ENCODE data around the gene TLE4. TPM values are rescaled to one million over a fixed set of nuclear protein-coding genes. Genes with fewer than 3 reads are reported as not detected.

TLE4 gene
- total RNA-seq, 4 donors from 2014 or later: 26.1 to 85.0 (median 43.0) TPM

- no peak overlapping the region for H3K4me3 ChIP-seq
- H3K27me3 ChIP-seq: no peaks in the 10 kb centered on the region
- TF ChIP-seq POLR2A (IDR thresholded peaks at IDR 0.05) (no peak), CTCF (IDR thresholded peaks at IDR 0.05) (no peak)
- no peaks in the 10 kb centered on the region for H3K36me3 ChIP-seq
- no peaks in the 10 kb centered on the region for H3K4me1 ChIP-seq
- no peaks in the 10 kb centered on the region for H3K9me3 ChIP-seq
- DNase-seq: no peak
- H3K27ac ChIP-seq: no peak overlapping the region
Observed at GRCh38 chr9:79735023-79735779, 163.4 kb downstream of the TLE4 start.

GRCh38 chr9:79736051-79736450 is 164.3 kb downstream of the TLE4 start:
- Histone ChIP-seq H3K4me1 (no peaks in the 10 kb centered on the region), H3K9me3 (no peaks in the 10 kb centered on the region), H3K27me3 (no peaks in the 10 kb centered on the region), H3K36me3 (no peaks in the 10 kb centered on the region), H3K27ac (no peak overlapping the region), H3K4me3 (no peak overlapping the region)
- TF ChIP-seq CTCF (IDR thresholded peaks at IDR 0.05) (no peak), POLR2A (IDR thresholded peaks at IDR 0.05) (no peak)
- DNase-seq: no peak

GRCh38 chr9:79741381-79741780 is 169.6 kb downstream of the TLE4 start:
- DNase-seq: no peak
- Histone ChIP-seq H3K9me3 (no peaks in the 10 kb centered on the region), H3K4me3 (no peak overlapping the region)

GRCh38 chr9:79742110-79742721 is 170.5 kb downstream of the TLE4 start:
- DNase-seq: no peak
- H3K4me3 ChIP-seq: no peak overlapping the region
- no peaks in the 10 kb centered on the region for H3K9me3 ChIP-seq
- no peaks in the 10 kb centered on the region for H3K27me3 ChIP-seq
- TF ChIP-seq POLR2A (IDR thresholded peaks at IDR 0.05) (no peak), CTCF (IDR thresholded peaks at IDR 0.05) (no peak)
- H3K27ac ChIP-seq: no peak overlapping the region
- peaks cover 0 to 3% (median 0%) of the 10 kb centered on the region in 4 donors for H3K4me1 ChIP-seq
- no peaks in the 10 kb centered on the region for H3K36me3 ChIP-seq

More at GRCh38 chr9:79741381-79741780, 169.6 kb downstream of the TLE4 start:
- Histone ChIP-seq H3K4me1 (peaks cover 0 to 3% (median 0%) of the 10 kb centered on the region in 4 donors), H3K27me3 (no peaks in the 10 kb centered on the region), H3K36me3 (no peaks in the 10 kb centered on the region), H3K27ac (no peak overlapping the region)
- TF ChIP-seq CTCF (IDR thresholded peaks at IDR 0.05) (no peak), POLR2A (IDR thresholded peaks at IDR 0.05) (no peak)

GRCh38 chr9:79744521-79744920 is 172.8 kb downstream of the TLE4 start:
- Histone ChIP-seq H3K4me3 (no peak overlapping the region), H3K4me1 (peaks cover 0 to 3% (median 0%) of the 10 kb centered on the region in 4 donors), H3K27me3 (no peaks in the 10 kb centered on the region), H3K36me3 (no peaks in the 10 kb centered on the region), H3K27ac (no peak overlapping the region), H3K9me3 (no peaks in the 10 kb centered on the region)
- no peak for TF ChIP-seq POLR2A (IDR thresholded peaks at IDR 0.05)
- TF ChIP-seq CTCF (IDR thresholded peaks at IDR 0.05): no peak
- no peak for DNase-seq

All from Peyer's patch (tissue), 4 donors.